Stimulated activated CD4-positive, alpha-beta T cell treated with anti-CD3 and anti-CD28 coated beads, Interleukin-2, amount 100 ng/mL, for 4 hours (primary cell): ENCODE measurements around the gene RHEB.
"Not testable (repeated sequence)": the region's sequence is repeated elsewhere in the genome, so short reads cannot be mapped to it uniquely, and the experiment has no call there.

Source experiments
- DNase-seq: peaks from one replicate; pipeline ENCODE4 v3.0.0-alpha.2; 2020; ENCODE audit warnings: low read depth

Gene RHEB

GRCh38 chr7:151519765-151520418, at the start of gene RHEB:
RHEB (minus strand) TSS chr7:151519895; CDS start chr7:151519511, 384 bp downstream.
- DNase-seq, result peak; percentile 98

GRCh38 chr7:151566897-151567320, 47.2 kb upstream of the RHEB start:
- no peak for DNase-seq

- no peak for DNase-seq
Observed at GRCh38 chr7:151565541-151565940, 45.8 kb upstream of the RHEB start.

GRCh38 chr7:151560243-151560642, 40.5 kb upstream of the RHEB start:
- DNase-seq, result no peak

GRCh38 chr7:151559557-151560183, 40.0 kb upstream of the RHEB start:
- DNase-seq, result no peak

GRCh38 chr7:151558575-151558974, 38.9 kb upstream of the RHEB start:
- DNase-seq, result no peak

GRCh38 chr7:151556592-151556991, 36.9 kb upstream of the RHEB start:
- no peak for DNase-seq

- no peak for DNase-seq
Observed at GRCh38 chr7:151553356-151553755, 33.7 kb upstream of the RHEB start.

GRCh38 chr7:151552352-151553028, 32.8 kb upstream of the RHEB start:
- no peak for DNase-seq

GRCh38 chr7:151551820-151552219, 32.1 kb upstream of the RHEB start:
- DNase-seq, result no peak

- DNase-seq, result no peak
Observed at GRCh38 chr7:151550656-151551286, 31.1 kb upstream of the RHEB start.

- no peak for DNase-seq
Observed at GRCh38 chr7:151549644-151550043, 29.9 kb upstream of the RHEB start.

- DNase-seq, result no peak
Observed at GRCh38 chr7:151549083-151549482, 29.4 kb upstream of the RHEB start.

GRCh38 chr7:151544183-151544582, 24.5 kb upstream of the RHEB start:
- no peak for DNase-seq

GRCh38 chr7:151542606-151543130, 23.0 kb upstream of the RHEB start:
- DNase-seq, result no peak

- DNase-seq, result no peak
Observed at GRCh38 chr7:151541709-151542499, 22.2 kb upstream of the RHEB start.

GRCh38 chr7:151540146-151540545, 20.5 kb upstream of the RHEB start:
- DNase-seq, result no peak

- DNase-seq, result no peak
Observed at GRCh38 chr7:151539088-151539671, 19.5 kb upstream of the RHEB start.

- no peak for DNase-seq
Observed at GRCh38 chr7:151537818-151538561, 18.3 kb upstream of the RHEB start.

- DNase-seq, result not testable (repeated sequence)
Observed at GRCh38 chr7:151536178-151536577, 16.5 kb upstream of the RHEB start.

- DNase-seq, result no peak
Observed at GRCh38 chr7:151529842-151530241, 10.1 kb upstream of the RHEB start.
